DOHH2 (cell line): Measurements from ENCODE around the gene FIBP.

Source experiments
- EZH2phosphoT487 ChIP-seq: fragments of 200-600 bp; sonication (generic); IDR thresholded peaks from 2 replicates; pipeline ENCODE4 v1.6.1; 2017; ENCODE audit warnings: borderline replicate concordance, mild to moderate bottlenecking, antibody characterized with exemption, low read length, moderate library complexity, mixed read lengths
- TF ChIP-seq, protein P1 (sequence below): fragments of 200-600 bp; sonication (generic); IDR thresholded peaks from one replicate; pipeline ENCODE4 v1.5.1; 2014; ENCODE audit warnings: antibody characterized with exemption, mild to moderate bottlenecking, low read depth, low read length; ENCODE audit not compliant: poor library complexity, severe bottlenecking

DNA sequence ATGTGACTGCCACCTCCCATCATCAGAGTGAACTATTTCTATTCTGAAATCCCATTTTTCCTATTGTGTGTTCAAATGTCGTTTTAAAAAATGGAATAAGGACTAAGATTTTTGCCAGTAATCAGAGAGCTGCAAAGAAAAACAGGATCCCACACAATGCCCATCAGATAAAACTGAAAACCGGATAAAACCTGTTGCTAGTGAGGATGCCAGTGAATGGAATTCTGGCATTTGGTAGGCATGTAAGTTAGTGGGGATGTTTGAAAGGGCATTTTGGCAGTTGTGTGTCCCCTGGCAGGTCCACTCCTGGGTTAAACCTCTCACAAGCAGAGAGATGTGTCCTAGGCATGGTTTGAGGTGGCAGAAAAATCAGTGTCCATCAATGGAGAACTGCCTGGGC lies 37.1 kb upstream of the FIBP start:
- TF ChIP-seq, protein P1, sequence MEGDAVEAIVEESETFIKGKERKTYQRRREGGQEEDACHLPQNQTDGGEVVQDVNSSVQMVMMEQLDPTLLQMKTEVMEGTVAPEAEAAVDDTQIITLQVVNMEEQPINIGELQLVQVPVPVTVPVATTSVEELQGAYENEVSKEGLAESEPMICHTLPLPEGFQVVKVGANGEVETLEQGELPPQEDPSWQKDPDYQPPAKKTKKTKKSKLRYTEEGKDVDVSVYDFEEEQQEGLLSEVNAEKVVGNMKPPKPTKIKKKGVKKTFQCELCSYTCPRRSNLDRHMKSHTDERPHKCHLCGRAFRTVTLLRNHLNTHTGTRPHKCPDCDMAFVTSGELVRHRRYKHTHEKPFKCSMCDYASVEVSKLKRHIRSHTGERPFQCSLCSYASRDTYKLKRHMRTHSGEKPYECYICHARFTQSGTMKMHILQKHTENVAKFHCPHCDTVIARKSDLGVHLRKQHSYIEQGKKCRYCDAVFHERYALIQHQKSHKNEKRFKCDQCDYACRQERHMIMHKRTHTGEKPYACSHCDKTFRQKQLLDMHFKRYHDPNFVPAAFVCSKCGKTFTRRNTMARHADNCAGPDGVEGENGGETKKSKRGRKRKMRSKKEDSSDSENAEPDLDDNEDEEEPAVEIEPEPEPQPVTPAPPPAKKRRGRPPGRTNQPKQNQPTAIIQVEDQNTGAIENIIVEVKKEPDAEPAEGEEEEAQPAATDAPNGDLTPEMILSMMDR, result no peak
- TF ChIP-seq EZH2phosphoT487, result no peak
